IPS DF 19.7 (cell line): Measurements from ENCODE around the gene PAF1.

Experiments
- DNase-seq: peaks from one replicate; pipeline ENCODE4 v3.0.0-alpha.2; 2013; ENCODE audit warnings: low read depth, low spot score

Gene PAF1

GRCh38 chr19:39417463-39418181 is 26.7 kb upstream of the PAF1 start:
- DNase-seq = no peak

GRCh38 chr19:39416152-39417120 is 25.5 kb upstream of the PAF1 start:
- no peak for DNase-seq

DNA sequence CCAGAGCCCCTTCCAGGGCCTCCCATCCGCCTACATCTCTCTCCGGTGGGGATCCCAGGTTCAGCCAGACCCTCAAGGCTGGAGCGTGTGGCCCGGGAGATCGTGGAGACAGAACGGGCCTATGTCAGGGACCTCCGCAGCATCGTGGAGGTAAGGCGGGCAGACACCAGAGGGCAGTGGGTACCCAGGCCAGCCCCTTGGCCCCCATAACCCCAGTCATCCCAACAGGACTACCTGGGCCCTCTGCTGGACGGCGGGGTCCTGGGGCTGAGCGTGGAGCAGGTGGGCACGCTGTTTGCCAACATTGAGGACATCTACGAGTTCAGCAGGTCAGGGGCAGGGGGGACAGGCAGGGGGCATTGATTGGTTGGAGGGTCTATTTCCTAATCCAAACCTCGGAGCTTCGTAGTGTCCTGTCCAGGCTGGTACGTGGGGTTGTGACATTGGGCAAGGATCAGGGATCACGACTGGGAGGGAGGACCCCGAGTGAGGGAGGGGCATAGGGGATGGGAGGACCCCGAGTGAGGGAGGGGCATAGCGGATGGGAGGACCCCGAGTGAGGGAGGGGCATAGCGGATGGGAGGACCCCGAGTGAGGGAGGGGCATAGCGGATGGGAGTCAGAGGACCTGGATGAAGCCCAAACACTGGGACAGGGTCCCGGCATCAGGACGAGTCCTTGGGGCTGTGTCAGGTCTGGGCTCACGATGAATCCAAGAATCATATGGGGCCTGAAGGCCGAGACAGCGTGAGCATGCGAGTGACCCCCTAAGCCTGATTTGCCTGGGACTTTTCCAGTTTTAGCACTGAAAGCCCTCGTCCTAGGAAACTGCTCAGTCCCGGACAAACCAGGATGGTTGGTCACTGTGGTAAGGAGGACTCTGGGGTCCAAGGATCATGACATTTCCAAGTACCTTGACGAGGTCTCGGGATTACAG is 24.5 kb upstream of the PAF1 start:
- no peak for DNase-seq

DNA sequence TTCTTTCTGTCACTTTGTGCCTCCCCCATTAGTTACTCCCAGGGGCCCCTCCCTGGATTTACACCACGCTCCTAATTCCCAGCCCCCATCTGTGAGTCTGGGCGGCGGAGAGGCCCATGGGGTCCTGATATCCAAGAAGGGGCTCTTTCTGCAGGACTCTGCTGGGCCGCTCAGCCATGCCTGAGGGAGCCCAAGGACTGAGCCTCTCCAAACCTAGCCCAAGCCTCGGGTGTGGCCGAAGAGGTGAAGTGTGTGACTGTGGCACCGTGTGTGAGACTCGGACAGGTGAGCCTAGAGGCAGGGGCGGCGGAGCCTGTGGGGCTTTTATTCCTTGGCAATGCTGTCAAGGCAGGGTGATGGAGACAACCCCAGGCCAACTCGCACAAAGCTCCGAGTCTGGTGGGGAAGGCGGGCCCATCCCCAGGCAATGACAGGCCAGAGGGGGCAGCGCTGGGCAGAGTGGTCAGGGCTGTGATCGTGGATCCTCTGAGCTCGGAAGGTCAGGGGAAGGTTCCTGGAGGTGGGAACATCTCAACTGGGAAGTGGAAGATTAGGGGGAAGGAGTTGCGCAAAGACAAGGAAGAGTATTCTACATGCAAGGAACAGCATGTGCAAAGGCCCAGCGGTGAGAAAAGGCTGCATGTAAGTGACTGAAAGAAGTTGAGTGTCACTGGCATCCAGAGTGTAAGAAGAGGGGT is 23.2 kb upstream of the PAF1 start:
- DNase-seq = no peak

GRCh38 chr19:39413272-39413910 is 22.5 kb upstream of the PAF1 start:
- no peak for DNase-seq

- DNase-seq = no peak
Measured at GRCh38 chr19:39412867-39413271, 22.0 kb upstream of the PAF1 start.

DNA sequence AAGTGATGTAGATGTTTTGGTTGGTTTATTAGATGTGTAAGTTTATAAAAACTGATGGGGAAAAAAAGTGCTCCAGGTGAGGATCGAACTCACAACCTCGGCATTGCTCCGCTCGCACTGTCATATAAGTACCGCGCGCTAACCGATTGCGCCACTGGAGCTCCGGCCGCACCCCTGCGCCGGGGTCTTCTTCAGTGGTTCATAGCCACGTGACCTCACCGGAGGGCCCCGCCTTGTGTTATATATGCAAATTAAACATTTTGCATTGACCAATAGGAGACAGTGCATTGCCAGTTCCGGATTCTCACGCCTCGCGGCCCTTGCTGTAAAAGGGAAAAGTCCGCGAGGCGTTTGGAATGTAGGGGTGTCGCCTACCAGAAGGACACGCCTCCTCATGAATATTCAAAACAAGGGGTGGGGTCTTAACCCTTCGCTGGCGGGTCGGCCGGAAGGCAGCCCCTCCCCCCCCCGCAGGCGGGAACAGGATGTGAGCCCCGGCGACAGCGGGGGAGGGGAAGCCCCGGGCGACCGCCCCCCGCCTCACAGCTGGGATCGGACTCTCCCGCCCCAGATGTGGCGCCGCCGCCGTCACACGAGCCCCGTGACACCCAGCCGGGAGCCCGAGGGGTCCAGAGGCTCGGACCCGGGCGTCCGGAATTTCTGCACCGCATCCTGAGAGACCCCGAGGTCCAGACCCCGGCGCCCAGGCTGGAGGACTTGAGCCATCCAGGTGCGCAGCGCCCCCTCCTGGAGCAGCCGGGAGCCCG is 21.4 kb upstream of the PAF1 start, which contains the start of gene PLEKHG2:
TSS of gene PLEKHG2 (plus strand) at position 570 of the 767 bp plus-strand sequence. CDS start 1,418 bp downstream, outside the sequence.
- DNase-seq = peak; percentile 97

DNA sequence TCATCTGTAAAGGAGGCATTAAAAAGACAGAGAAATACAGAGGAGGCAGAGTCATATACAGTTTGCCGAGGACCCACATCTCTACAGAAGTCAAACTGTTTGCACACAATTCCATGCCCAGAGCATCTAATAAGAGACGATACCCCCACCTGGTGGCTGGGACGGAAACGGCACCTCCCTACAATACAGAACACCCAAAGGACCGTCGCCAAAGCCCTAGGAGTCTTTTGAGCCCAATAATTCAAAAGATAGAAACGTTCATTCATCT is 20.9 kb upstream of the PAF1 start:
- DNase-seq = no peak

- no peak for DNase-seq
Measured at GRCh38 chr19:39411081-39411831, 20.4 kb upstream of the PAF1 start.

GRCh38 chr19:39410831-39411080 is 19.9 kb upstream of the PAF1 start:
- no peak for DNase-seq

- no peak for DNase-seq
Measured at GRCh38 chr19:39410017-39410830, 19.3 kb upstream of the PAF1 start.

- DNase-seq = no peak
Measured at GRCh38 chr19:39409208-39410016, 18.5 kb upstream of the PAF1 start.

- no peak for DNase-seq
Measured at GRCh38 chr19:39408392-39409207, 17.7 kb upstream of the PAF1 start.

DNA sequence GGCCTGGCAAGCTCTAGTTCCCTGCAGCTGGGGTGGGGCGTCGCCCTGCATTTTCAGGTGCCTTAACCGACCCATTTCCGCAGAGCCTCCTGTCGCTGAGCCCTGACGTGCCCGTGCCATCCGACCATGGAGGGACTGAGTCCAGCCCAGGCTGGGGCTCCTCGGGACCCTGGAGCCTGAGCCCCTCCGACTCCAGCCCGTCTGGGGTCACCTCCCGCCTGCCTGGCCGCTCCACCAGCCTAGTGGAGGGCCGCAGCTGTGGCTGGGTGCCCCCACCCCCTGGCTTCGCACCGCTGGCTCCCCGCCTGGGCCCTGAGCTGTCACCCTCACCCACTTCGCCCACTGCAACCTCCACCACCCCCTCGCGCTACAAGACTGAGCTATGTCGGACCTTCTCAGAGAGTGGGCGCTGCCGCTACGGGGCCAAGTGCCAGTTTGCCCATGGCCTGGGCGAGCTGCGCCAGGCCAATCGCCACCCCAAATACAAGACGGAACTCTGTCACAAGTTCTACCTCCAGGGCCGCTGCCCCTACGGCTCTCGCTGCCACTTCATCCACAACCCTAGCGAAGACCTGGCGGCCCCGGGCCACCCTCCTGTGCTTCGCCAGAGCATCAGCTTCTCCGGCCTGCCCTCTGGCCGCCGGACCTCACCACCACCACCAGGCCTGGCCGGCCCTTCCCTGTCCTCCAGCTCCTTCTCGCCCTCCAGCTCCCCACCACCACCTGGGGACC is 16.9 kb upstream of the PAF1 start:
- DNase-seq = no peak

DNA sequence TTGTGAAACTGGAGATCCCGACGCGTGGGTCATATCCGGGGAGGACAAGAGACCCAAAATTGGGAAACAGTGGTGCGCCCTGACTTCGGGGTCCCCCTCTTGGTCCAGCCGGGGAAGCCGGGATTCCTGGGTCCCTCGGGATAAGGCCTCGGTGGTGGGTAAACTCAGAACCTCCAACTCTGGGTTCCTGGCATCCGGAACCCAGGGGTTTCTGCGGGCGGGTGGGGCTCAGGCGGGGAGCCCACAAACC is 16.4 kb upstream of the PAF1 start:
- no peak for DNase-seq

DNA sequence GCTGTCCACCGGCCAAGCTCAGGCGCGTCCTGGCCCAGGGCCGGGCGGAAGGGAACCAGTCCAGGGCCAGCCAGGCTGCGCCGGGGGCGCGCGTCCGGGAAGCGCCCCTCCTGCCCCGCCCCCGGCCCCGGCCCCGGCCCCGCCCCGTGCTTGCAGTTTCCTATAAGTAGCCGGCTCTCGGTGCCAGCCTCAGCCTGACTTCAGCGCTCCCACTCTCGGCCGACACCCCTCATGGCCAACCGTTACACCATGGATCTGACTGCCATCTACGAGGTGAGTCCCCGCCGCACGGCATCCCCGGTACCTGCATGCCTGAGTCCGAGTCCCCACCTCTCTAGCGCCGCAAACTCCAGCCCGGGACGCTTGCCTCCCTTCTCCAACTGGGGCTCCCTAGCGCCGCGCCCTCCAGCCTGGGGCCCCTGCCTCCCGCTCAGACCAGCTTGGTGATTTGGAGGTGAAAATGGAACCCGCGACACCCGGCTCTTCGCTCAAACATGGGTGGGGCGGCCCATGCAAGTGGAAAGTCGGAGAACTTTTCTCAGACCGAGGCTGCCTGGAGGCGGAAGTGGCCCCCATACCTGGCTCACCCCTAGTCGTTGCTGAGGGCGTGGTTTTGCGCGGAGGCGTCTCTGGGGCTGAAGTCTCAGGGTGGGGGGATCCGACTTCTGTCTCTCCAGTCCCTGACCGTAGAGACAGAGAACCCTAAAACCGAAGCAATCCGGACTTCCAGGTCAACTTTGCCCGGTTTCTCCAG is 15.9 kb upstream of the PAF1 start, which contains the start of gene ZFP36:
TSS of gene ZFP36 (plus strand) at position 192 of the 754 bp plus-strand sequence. CDS start at position 250, 58 bp downstream.
- no peak for DNase-seq
